ENCODE data around the gene HMCN2.
"Not testable (repeated sequence)": the region's sequence is repeated elsewhere in the genome, so short reads cannot be mapped to it uniquely, and the experiment has no call there.

The HMCN2 gene

GRCh38 chr9:130387905-130388304 lies 122.3 kb downstream of the HMCN2 start:
- no peak for DNase-seq (ENCODE audit: low read depth in 2 of 2)

- no peak for DNase-seq (ENCODE audit: low read depth in 2 of 2)
Measured at GRCh38 chr9:130390390-130390789, 124.8 kb downstream of the HMCN2 start.

GRCh38 chr9:130390986-130391385 lies 125.4 kb downstream of the HMCN2 start:
- no peak for DNase-seq (ENCODE audit: low read depth in 2 of 2)

DNA sequence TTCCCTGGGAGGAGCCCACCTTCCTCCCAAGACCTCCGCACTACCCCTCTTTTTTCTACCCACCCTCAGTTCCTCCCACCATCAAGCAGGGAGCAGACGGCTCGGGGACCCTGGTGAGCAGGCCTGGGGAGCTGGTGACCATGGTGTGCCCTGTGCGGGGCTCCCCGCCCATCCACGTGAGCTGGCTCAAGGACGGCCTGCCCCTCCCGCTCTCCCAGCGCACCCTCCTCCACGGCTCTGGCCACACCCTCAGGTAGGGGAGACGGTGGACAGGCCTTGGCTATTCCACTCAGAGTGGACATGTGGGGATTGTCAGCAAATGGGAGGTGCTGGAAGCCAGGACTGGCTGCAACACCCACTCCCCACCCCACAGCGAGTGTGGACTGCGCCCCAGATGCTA lies 126.3 kb downstream of the HMCN2 start:
- DNase-seq (ENCODE audit: low read depth in 2 of 2): no peak

DNA sequence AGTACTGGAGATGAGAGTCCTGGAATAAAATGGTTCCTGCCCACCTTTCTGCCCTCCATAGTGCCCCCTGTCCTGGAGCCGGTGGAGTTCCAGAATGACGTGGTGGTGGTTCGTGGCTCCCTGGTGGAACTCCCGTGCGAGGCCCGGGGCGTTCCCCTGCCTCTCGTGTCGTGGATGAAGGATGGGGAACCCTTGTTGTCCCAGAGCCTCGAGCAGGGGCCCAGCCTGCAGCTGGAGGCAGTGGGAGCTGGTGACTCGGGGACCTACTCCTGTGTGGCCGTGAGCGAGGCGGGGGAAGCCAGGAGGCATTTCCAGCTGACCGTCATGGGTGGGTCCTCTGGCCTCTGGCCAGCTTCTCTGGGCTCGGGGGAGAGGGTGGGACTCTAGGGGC lies 128.1 kb downstream of the HMCN2 start:
- DNase-seq (ENCODE audit: low read depth in 2 of 2): no peak

DNA sequence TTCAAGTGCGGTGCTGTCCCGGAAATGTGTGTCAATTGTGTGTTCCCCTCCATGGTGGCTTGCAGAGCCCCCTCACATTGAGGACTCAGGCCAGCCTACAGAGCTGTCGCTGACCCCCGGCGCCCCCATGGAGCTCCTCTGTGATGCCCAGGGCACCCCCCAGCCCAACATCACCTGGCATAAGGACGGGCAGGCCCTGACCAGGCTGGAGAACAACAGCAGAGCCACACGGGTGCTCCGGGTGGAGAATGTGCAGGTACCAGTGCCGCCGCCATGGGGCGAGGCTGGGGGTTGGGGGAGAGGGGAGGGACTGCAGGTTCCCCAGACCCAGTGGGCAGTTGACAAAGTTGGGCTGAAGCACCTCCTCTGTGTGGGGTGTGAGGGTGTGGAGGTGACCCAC lies 128.8 kb downstream of the HMCN2 start:
- no peak for DNase-seq (ENCODE audit: low read depth in 2 of 2)

- no peak for DNase-seq (ENCODE audit: low read depth in 2 of 2)
Measured at GRCh38 chr9:130394814-130395470, 129.4 kb downstream of the HMCN2 start.

DNA sequence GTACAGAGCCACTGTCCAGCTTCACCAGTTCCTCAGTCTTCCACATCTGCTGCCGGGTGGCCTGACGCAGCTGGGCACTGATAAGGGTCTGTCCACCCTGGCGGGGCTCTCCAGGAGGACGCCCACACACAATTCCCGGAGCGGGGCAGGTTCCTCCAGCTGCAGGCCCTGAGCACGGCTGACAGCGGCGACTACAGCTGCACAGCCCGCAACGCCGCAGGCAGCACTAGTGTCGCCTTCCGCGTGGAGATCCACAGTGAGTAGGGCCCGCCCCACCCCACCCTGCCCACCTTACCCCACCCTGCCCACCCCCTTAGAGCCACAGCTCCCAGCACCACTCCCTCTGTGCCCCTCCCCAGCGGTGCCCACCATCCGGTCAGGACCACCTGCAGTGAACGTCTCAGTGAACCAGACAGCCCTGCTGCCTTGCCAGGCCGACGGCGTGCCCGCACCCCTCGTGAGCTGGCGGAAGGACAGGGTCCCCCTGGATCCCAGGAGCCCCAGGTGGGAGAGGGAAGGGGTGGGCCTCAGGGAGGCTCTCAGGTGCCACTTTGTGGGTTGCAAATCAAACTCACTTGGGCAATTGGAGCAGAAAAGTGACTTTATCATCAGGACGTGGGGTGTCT lies 130.4 kb downstream of the HMCN2 start:
- no peak for DNase-seq (ENCODE audit: low read depth in 2 of 2)

- DNase-seq (ENCODE audit: low read depth in 2 of 2): no peak
Measured at GRCh38 chr9:130396581-130396980, 131.0 kb downstream of the HMCN2 start.

DNA sequence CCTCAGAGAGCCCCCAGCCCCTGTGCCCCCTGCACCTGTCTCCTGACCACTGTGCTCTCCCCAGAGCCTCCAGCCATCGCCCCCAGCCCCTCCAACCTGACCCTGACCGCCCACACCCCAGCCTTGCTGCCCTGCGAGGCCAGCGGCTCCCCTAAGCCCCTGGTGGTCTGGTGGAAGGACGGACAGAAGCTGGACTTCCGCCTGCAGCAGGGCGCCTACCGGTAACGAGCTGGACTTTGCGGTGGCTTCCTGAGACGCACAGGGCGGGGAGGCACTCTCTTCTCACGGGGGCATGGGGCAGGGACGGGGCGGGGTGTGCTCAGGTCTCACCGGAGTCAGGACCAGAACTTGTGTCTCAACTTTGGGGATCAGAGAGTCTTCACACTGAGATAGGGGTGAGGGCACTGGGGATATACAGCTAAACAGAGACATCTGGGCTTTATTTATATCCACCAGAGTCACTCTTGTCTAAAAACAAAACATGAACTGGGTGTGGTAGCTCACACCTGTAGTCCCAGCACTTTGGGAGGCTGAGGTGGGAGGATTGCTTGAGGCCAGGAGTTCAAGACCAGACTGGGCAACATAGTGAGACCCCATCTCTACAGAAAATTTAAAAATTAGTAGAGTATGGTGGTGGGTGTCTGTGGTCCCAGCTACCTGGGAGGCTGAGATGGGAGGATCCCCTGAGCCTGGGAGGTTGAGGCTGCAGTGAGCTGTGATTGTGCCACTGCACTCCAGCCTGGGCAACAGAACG lies 133.1 kb downstream of the HMCN2 start:
- no peak for DNase-seq (ENCODE audit: low read depth in 2 of 2)

DNA sequence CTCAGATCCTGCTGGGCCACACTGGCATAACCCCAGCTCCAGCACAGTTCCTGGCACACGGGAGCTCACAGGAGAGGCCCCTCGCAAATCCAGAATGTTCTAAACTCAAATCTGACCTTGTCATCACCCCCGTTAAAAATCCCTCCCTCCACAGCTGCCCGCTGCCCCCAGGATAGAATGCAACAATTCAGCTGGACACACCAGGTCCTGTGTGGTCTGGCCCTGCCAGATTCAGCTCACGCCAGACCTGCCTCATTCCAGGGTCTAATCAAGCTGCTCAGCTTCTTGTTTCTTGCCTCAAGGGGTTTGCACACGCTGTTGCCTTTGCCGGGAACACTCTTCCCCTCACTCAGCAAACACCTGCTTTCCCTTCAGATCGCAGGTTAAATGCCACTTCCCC lies 134.2 kb downstream of the HMCN2 start:
- DNase-seq (ENCODE audit: low read depth in 2 of 2): no peak

- DNase-seq (ENCODE audit: low read depth in 2 of 2): no peak
Measured at GRCh38 chr9:130400870-130401269, 135.3 kb downstream of the HMCN2 start.

DNA sequence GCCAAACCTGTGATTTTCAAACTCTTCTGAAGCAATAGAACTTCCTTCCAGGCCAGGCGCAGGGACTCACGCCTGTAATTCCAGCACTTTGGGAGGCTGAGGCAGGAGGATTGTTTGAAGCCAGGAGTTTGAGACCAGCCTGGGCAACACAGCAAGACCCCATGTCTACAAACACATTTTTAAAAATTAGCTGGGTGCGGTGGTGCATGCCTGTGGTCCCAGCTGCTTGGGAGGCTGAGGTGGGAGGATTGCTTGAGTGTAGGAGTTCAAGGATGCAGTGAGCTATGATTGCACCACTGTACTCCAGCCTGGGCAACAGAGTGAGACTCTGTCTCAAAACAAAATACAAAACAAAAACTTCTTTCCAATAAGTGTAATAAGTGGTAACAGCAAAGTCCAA lies 136.2 kb downstream of the HMCN2 start:
- DNase-seq (ENCODE audit: low read depth in 2 of 2): not testable (repeated sequence)

GRCh38 chr9:130402243-130402642 lies 136.7 kb downstream of the HMCN2 start:
- no peak for DNase-seq (ENCODE audit: low read depth in 2 of 2)

DNA sequence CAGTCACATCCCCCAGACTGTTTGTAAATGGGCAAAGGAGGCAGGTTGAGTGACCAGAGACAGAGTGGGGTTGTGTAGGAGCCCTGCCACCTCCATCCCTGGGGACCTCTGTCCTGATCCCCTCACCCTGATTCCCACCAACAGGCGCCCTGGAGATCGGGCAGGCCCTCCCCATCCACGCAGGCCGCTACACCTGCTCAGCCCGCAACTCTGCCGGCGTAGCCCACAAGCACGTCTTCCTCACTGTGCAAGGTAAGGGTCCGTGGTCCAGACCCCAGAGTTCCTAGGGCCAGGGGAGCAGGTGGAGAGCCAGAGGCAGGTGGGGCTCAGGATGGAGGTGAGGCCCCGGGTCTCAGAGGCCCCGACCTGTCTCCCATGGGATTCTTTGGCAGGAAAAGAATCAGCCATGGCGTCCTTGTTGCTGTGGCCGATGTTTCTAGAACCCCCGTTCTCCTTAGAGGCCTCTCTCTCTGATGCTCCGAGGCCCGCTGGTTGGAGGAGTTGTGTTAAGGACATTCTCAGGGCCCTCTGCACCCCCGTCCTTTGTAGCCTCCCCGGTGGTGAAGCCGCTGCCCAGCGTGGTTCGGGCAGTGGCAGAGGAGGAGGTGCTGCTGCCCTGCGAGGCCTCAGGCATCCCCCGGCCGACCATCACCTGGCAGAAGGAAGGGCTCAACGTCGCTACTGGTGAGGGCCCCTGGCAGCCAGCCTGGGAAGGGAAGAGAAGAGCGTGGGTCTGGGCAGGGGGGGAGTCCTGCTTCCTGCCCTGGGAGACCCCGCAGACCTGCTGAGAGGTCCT lies 137.3 kb downstream of the HMCN2 start:
- DNase-seq (ENCODE audit: low read depth in 2 of 2): no peak

- no peak for DNase-seq (ENCODE audit: low read depth in 2 of 2)
Measured at GRCh38 chr9:130405657-130406257, 140.2 kb downstream of the HMCN2 start.

- no peak for DNase-seq (ENCODE audit: low read depth in 2 of 2)
Measured at GRCh38 chr9:130406278-130406895, 140.8 kb downstream of the HMCN2 start.

DNA sequence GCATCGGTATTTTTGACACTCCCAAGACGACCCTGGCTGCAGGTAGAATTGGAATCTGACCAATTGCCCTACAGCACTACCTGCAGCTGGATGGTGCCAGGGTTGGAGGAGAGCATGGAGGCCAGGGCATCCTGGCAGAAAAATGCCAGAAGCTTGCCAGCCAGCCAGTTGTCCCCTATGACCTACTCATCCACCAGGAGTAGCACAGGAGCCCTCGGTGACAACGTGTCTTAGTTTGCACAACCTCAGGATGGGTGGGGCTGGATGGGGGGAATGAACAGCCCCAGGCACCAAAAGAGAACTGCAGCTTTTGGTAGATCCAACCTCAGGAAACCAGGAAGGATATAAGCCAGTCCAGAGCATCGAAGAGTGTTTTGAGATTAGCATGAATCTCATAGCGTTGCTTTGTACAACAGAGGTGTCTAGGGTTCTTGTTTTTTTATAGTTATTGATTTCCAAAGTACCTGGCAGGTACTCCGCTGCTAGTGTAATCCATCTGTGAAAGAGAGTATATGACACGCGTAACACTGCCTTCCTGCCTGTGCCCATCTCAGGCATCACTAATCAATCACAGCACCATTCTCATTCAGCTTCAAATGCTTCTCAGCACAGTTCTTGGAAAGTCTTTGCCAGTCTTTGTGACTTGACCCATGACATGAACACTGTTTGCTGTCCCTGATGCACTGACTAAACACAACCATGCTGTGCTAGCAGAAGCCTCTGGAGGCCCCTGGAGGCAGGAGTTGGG lies 142.5 kb downstream of the HMCN2 start:
- DNase-seq (ENCODE audit: low read depth in 2 of 2): no peak

GRCh38 chr9:130408669-130409068 lies 143.1 kb downstream of the HMCN2 start:
- no peak for DNase-seq (ENCODE audit: low read depth in 2 of 2)

- no peak for DNase-seq (ENCODE audit: low read depth in 2 of 2)
Measured at GRCh38 chr9:130409246-130409645, 143.7 kb downstream of the HMCN2 start.

GRCh38 chr9:130410443-130410842 lies 144.9 kb downstream of the HMCN2 start:
- no peak for DNase-seq (ENCODE audit: low read depth in 2 of 2)
